GM12872 (cell line): ENCODE results near the gene DNAH9.

ENCODE experiments used
- TF ChIP-seq, protein P1 (sequence below): IDR thresholded peaks from 3 replicates; pipeline ENCODE4 v1.5.1; 2011; ENCODE audit warnings: low read depth, mild to moderate bottlenecking, low read length, moderate library complexity; ENCODE audit not compliant: insufficient read depth

The DNAH9 gene

GRCh38 chr17:11997147-11997971, 399.1 kb downstream of the DNAH9 start, which contains the start of gene ZNF18:
ZNF18 (minus strand) TSS chr17:11997475; CDS start chr17:11992829, 4,646 bp downstream.
- TF ChIP-seq, protein P1, sequence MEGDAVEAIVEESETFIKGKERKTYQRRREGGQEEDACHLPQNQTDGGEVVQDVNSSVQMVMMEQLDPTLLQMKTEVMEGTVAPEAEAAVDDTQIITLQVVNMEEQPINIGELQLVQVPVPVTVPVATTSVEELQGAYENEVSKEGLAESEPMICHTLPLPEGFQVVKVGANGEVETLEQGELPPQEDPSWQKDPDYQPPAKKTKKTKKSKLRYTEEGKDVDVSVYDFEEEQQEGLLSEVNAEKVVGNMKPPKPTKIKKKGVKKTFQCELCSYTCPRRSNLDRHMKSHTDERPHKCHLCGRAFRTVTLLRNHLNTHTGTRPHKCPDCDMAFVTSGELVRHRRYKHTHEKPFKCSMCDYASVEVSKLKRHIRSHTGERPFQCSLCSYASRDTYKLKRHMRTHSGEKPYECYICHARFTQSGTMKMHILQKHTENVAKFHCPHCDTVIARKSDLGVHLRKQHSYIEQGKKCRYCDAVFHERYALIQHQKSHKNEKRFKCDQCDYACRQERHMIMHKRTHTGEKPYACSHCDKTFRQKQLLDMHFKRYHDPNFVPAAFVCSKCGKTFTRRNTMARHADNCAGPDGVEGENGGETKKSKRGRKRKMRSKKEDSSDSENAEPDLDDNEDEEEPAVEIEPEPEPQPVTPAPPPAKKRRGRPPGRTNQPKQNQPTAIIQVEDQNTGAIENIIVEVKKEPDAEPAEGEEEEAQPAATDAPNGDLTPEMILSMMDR = no peak

DNA sequence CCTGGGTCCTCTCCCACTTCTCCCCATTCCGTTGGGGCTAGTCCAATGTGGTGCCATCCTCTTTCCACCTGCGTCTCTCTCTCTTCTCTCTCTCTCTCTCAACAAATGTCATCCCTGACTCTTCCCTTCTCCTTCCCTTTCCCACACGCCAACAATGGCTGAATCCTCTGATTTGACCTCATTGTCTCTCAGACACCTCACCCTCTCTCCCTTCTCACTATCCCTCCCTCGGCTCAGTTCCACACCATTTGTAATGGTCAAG, 399.6 kb downstream of the DNAH9 start:
- TF ChIP-seq, protein P1 = no peak

GRCh38 chr17:11999696-12000095, 401.4 kb downstream of the DNAH9 start:
- TF ChIP-seq, protein P1 = no peak

DNA sequence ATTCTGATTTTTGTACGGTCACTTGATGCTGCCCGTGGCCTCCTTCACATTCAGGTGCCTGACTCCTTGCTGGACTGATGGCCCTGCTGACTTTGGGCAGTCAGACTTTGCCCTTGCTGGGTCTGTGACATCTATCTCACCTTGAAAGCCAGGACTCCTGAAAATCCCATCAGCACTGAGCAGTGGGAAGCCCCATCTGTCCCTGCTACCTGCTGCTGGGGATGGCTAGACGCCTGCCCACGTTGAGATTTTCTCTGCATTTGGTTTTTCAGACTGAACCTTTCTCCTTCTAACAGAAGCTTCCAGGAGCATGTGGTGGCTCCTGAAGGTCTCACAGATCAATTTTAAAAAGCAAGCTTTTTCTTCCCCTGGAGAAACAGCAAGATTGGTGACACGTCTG, 409.2 kb downstream of the DNAH9 start:
- TF ChIP-seq, protein P1 = no peak
